Stimulated activated CD8-positive, alpha-beta memory T cell treated with anti-CD3 and anti-CD28 coated beads, Interleukin-15, amount 100 ng/mL, for 1 hour (primary cell): ENCODE measurements around the gene SAE1.

Experiments
- DNase-seq: peaks from one replicate; pipeline ENCODE4 v3.0.0-alpha.2; 2020; ENCODE audit warnings: low read depth

The SAE1 gene

GRCh38 chr19:47106821-47107201 is 23.8 kb upstream of the SAE1 start:
- no peak for DNase-seq

- no peak for DNase-seq
These were observed 23.3 kb upstream of the SAE1 start for GRCh38 chr19:47107202-47107952.

GRCh38 chr19:47107953-47108746 is 22.5 kb upstream of the SAE1 start:
- DNase-seq, result no peak

DNA sequence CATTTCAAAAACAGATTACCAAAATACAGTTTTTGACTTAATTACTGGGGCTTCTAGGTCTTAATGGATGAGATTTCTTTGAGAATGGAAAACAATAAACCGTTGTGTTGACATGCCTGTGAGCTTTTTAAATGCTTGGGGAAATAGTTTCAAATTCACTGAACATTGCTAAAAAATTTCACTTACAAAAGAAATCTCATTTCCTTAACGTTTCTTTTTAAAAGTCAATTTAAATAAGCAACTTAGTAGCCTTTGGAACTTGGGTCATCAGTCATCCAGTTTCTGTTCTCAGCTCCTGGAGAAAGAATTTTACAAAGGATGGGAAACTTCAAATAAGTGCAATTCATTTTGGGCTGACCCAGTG is 21.5 kb upstream of the SAE1 start:
- no peak for DNase-seq

- no peak for DNase-seq
These were observed 20.9 kb upstream of the SAE1 start for GRCh38 chr19:47109541-47110375.

DNA sequence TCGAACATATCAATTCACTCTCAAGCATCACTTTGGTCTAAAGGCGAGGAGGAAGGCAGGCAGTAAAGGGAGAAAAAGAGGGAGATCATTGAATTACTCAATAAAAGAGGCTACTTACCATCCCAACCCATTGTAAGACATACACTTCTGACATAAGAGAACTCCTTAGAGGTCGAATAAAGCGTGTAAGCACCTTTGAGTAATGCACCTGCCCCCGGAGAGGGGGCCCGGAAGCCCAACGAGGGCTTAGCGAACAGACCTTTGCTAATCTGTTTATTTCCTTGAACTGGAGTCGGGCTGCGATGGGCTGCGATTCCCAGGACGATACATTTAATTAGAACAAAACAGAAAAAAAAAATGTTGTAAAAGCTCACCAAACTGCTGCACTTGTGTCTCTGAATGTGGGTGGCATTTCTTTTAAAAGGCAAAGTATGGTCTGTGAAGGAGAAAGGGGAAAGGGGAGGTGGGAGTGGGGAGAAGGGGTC is 20.1 kb upstream of the SAE1 start:
- DNase-seq, result peak; percentile 26

GRCh38 chr19:47111006-47111621 is 19.5 kb upstream of the SAE1 start:
- DNase-seq, result no peak

DNA sequence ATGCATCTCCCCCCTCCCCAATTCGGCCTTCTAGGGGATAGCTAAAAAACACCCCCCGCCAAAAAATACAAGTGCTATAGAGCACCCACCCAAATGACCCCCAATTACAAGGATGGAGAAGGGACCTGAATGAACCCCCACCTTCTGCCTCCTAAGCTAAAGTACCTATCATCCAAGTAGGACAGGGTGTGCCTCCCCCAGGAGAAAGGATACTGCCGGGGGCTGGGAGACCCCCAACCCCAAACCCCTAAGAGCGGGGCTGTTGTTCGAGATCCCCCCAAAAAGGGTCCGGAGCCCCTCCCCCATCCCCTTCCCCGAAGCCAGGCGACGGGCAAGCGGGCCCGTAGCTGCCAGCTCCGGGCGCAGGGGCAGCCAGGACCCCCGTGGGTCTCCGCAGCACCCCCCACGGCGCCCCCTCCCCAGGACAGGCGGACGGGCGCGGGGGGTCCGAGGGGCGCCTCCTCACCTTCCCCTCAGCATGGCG is 18.9 kb upstream of the SAE1 start:
- no peak for DNase-seq

DNA sequence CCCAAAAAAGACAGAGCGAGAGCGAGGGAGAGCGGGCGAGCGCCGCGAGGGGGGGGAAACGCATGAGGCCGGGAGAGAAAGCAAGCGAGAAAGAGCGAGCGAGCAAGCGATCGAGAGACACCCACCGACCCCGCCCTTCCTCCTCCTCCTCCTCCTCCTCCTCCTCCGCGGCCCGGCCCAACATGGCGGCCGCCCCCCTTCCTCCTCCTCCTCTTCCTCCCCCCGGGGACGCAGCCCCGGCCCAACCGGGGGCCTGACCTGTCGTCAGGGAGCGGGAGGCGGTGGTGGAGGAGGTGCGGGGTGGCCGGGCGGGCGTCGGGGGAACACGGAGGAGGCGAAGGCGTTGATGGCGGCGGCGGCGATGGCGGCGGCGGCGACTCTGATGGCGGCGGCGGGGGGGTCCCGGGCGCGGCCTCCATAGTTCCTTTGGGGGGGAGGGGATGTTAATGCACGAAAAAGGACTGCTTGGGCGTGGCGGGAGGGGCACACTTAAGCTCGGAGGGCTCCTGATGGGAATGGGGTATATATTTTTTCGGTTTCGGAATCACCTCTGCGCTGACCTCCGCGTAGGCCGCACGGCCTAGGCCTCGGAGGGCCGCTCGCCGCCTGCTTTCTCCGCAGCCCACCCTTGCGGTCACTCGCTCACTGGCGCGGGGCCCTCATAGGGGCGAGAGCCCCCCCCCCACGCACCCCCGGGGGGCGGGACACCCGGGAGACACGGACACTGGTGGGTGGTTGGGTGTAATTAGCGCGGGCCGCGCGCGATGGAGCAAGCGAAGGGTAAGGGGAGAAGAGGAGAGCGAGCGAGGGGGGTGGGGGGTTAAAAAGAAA is 18.3 kb upstream of the SAE1 start:
- DNase-seq, result peak; percentile 82

DNA sequence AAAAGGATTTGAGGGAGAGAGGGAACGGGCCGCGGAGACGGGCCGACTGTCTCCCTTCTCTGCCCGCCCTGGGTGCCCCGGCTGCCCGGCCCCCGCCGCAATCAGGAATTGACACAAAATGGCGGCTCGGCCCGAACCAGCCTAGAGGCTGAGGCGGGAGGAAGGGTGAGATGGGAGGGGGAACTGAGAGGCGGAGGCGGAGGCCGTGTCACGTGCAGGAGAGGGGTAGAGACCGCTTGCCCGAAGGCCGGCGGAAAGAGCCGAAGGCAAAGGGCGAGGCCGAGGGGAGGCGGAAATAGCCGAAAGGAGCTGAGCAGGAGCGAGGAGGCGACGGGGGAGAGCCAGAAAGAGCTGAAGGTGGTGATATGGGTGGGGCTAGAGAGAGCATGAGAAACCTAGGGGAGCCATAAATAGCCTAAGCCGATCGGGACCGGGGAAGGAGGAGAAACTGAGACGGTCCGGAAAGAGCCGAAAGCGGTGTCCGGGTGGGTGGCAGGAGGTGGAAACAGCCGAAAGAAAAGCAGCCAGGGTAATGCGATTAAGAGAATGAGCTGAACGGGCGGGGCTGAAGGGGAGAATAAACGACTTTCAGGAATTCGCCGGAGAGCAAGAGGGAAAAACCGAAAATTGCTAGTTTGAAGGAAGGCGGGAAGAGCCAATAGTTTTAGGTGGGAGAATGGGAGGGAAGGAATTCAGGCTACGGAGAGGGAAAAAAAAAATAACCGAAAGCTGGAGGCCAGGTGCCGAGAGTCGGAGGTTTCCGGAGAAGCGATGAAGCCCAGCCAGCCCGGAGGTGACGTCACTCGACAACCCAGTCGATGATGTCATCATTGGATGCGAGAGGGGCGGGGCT is 17.4 kb upstream of the SAE1 start, which contains the start of gene ZC3H4:
ZC3H4 (minus strand) TSS at position 780 of the 853 bp plus-strand sequence. CDS start 1,192 bp downstream, outside the sequence.
- peak; percentile 96 for DNase-seq

- no peak for DNase-seq
These were observed 16.6 kb upstream of the SAE1 start for GRCh38 chr19:47113850-47114651.

DNA sequence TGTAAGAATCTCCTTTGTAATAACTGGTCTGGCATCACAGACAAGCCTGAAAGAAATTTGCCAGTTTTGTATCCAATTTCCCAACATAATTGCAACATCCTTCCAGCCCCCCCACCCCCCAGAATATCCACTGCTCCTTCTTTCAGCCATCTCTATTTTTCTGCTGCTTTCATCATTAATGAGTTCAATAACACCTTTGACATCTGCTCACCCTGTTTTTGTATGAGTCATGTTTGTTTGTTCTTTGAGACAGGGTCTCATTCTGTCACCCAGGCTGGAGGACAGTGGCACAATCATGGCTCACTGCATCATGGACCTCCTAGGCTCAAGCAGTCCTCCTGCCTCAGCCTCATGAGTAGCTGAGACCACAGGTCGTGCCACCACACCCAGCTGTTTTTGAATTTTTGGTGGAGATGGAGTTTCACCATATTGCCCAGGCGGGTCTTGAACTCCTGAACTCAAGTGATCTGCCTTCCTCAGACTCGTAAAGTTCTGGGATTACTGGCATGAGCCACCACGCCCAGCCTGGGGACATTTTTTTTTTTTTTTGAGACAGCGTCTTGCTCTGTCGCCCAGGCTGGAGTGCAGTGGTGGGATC is 10.1 kb upstream of the SAE1 start:
- DNase-seq, result no peak

- no peak for DNase-seq
These were observed 8.0 kb upstream of the SAE1 start for GRCh38 chr19:47122359-47123335.

GRCh38 chr19:47123406-47123805 is 7.2 kb upstream of the SAE1 start:
- no peak for DNase-seq

GRCh38 chr19:47124937-47125668 is 5.5 kb upstream of the SAE1 start:
- no peak for DNase-seq

GRCh38 chr19:47125669-47125938 is 5.0 kb upstream of the SAE1 start:
- no peak for DNase-seq

DNA sequence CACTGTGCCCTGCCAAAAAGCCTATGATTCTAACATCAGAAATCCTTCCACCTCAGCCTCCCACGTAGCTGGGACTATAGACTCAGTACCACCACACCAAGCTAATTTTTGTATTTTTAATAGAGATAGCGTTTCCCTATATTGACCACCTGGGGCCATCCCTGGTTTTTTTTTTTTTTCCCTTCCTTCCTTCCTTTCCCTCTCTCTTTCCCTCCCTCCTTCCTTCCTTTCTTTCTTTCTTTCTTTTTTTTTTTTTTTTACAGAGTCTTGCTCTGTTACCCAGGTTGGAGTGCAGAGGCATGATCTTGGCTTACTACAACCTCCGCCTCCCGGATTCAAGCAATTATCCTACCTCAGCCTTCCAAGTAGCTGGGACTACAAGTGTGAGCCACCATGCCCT is 1.1 kb upstream of the SAE1 start:
- no peak for DNase-seq
